Measurements from ENCODE around the gene PSMB1. TPM values are rescaled to one million over a fixed set of nuclear protein-coding genes. Genes with fewer than 3 reads are reported as not detected.

Gene PSMB1
- total RNA-seq (100 to 1,000 TPM; 125 to 146 (median 144) TPM), polyA plus RNA-seq (280 TPM)
- long read RNA-seq, donor 1, transcript PSMB1-201 (6 exons, 928 nt), result major isoform, 105 of 140 reads
- long read RNA-seq, donor 1, partial matches to known transcripts, result 32 of 140 reads
- long read RNA-seq, donor 1, other reads (novel, unspliced or antisense), result 1 of 140 reads
- long read RNA-seq, donor 2, transcript PSMB1-201 (6 exons, 928 nt), result major isoform, 62 of 99 reads
- long read RNA-seq, donor 2, partial matches to known transcripts, result 34 of 99 reads
- long read RNA-seq, donor 2, other reads (novel, unspliced or antisense), result 2 of 99 reads
- long read RNA-seq, donor 3, transcript PSMB1-201 (6 exons, 928 nt), result major isoform, 88 of 100 reads
- long read RNA-seq, donor 3, partial matches to known transcripts, result 2 of 100 reads
- long read RNA-seq, donor 3, other reads (novel, unspliced or antisense), result 9 of 100 reads
- long read RNA-seq, donor 4, transcript PSMB1-201 (6 exons, 928 nt), result major isoform, 43 of 68 reads
- long read RNA-seq, donor 4, partial matches to known transcripts, result 25 of 68 reads
- long read RNA-seq, donor 4, other reads (novel, unspliced or antisense), result 0 of 68 reads

GRCh38 chr6:170552765-170553533 lies at the start of gene PSMB1:
PSMB1 (minus strand) TSS chr6:170553307; CDS start chr6:170553242, 65 bp downstream.
- peak; percentile 92 to 93 for ATAC-seq
- DNase-seq, result peak; percentile 95 to 97 (median 96)
- Histone ChIP-seq H3K27ac (ENCODE audit: low read length) (peak within 1 kb of the TSS; percentile 100), H3K27me3 (ENCODE audit: control insufficient read depth, insufficient read depth) (no peaks in the 10 kb centered on the region), H3K4me1 (ENCODE audit: control insufficient read depth, insufficient read depth, low read length) (no peaks in the 10 kb centered on the region), H3K9me3 (ENCODE audit: control insufficient read depth, low read length) (no peaks in the 10 kb centered on the region), H3K4me3 (ENCODE audit: low read length) (peak within 1 kb of the TSS; percentile 85)
- under 1% methylated on average over 41 of the region's 41 CpGs for WGBS
- intact Hi-C loops (cut with DNase I), result no loop called here

- no peaks in the 10 kb centered on the region for H3K4me1 ChIP-seq (ENCODE audit: control insufficient read depth, insufficient read depth, low read length)
- no peak for ATAC-seq
Observed at GRCh38 chr6:170597278-170597677, 44.2 kb upstream of the PSMB1 start.

GRCh38 chr6:170596426-170596825 lies 43.3 kb upstream of the PSMB1 start:
- H3K27ac ChIP-seq (ENCODE audit: low read length), result no peak overlapping the region
- intact Hi-C loops (cut with DNase I), result no loop called here
- H3K4me3 ChIP-seq (ENCODE audit: low read length), result no peak overlapping the region
- H3K27me3 ChIP-seq (ENCODE audit: control insufficient read depth, insufficient read depth), result no peaks in the 10 kb centered on the region
- ATAC-seq (no peak), DNase-seq (no peak)
- H3K9me3 ChIP-seq (ENCODE audit: control insufficient read depth, low read length), result no peaks in the 10 kb centered on the region
- H3K4me1 ChIP-seq (ENCODE audit: control insufficient read depth, insufficient read depth, low read length), result no peaks in the 10 kb centered on the region

More at GRCh38 chr6:170597278-170597677, 44.2 kb upstream of the PSMB1 start:
- no peak for DNase-seq
- Histone ChIP-seq H3K9me3 (ENCODE audit: control insufficient read depth, low read length) (no peaks in the 10 kb centered on the region), H3K27ac (ENCODE audit: low read length) (no peak overlapping the region), H3K4me3 (ENCODE audit: low read length) (no peak overlapping the region), H3K27me3 (ENCODE audit: control insufficient read depth, insufficient read depth) (no peaks in the 10 kb centered on the region)
- intact Hi-C loops (cut with DNase I), result no loop called here

- ATAC-seq, result no peak
- 75% methylated on average over 1 of the region's 1 CpG for WGBS
- DNase-seq, result no peak
- H3K4me1 ChIP-seq (ENCODE audit: control insufficient read depth, insufficient read depth, low read length), result no peaks in the 10 kb centered on the region
- H3K4me3 ChIP-seq (ENCODE audit: low read length), result no peak overlapping the region
- no peak overlapping the region for H3K27ac ChIP-seq (ENCODE audit: low read length)
- no peaks in the 10 kb centered on the region for H3K27me3 ChIP-seq (ENCODE audit: control insufficient read depth, insufficient read depth)
- H3K9me3 ChIP-seq (ENCODE audit: control insufficient read depth, low read length), result no peaks in the 10 kb centered on the region
- intact Hi-C loops (cut with DNase I), result no loop called here
Observed at GRCh38 chr6:170590725-170591124, 37.6 kb upstream of the PSMB1 start.

GRCh38 chr6:170584954-170585498 lies 31.9 kb upstream of the PSMB1 start:
- WGBS, result 11% methylated on average over 6 of the region's 6 CpGs
- Histone ChIP-seq H3K27me3 (ENCODE audit: control insufficient read depth, insufficient read depth) (no peaks in the 10 kb centered on the region), H3K4me3 (ENCODE audit: low read length) (peak overlapping the region; percentile 55), H3K9me3 (ENCODE audit: control insufficient read depth, low read length) (no peaks in the 10 kb centered on the region), H3K27ac (ENCODE audit: low read length) (peak overlapping the region; percentile 80), H3K4me1 (ENCODE audit: control insufficient read depth, insufficient read depth, low read length) (peaks cover 2% of the 10 kb centered on the region)
- intact Hi-C loops (cut with DNase I), result no loop called here
- no peak for DNase-seq
- peak in 1 of 2 donors; percentile 1 for ATAC-seq

- H3K4me3 ChIP-seq (ENCODE audit: low read length), result peak within 1 kb of the TSS; percentile 55
- DNase-seq, result peak; percentile 95 to 97 (median 97)
- no peaks in the 10 kb centered on the region for H3K27me3 ChIP-seq (ENCODE audit: control insufficient read depth, insufficient read depth)
- intact Hi-C loops (cut with DNase I), result no loop called here
- ATAC-seq, result peak; percentile 99
- H3K9me3 ChIP-seq (ENCODE audit: control insufficient read depth, low read length), result no peaks in the 10 kb centered on the region
- H3K27ac ChIP-seq (ENCODE audit: low read length), result peak within 1 kb of the TSS; percentile 80
- peaks cover 2% of the 10 kb centered on the region for H3K4me1 ChIP-seq (ENCODE audit: control insufficient read depth, insufficient read depth, low read length)
- under 1% methylated on average over 81 of the region's 81 CpGs for WGBS
Observed at GRCh38 chr6:170584181-170584953, 31.3 kb upstream of the PSMB1 start, which contains the start of gene PDCD2. PDCD2 (minus strand) TSS chr6:170584637; CDS start chr6:170584581, 56 bp downstream.

- under 1% methylated on average over 12 of the region's 12 CpGs for WGBS
- no peaks in the 10 kb centered on the region for H3K27me3 ChIP-seq (ENCODE audit: control insufficient read depth, insufficient read depth)
- H3K27ac ChIP-seq (ENCODE audit: low read length), result peak overlapping the region; percentile 44
- peak overlapping the region; percentile 55 for H3K4me3 ChIP-seq (ENCODE audit: low read length)
- ATAC-seq (no peak), DNase-seq (no peak)
- intact Hi-C loops (cut with DNase I), result no loop called here
- H3K9me3 ChIP-seq (ENCODE audit: control insufficient read depth, low read length), result no peaks in the 10 kb centered on the region
- peaks cover 2% of the 10 kb centered on the region for H3K4me1 ChIP-seq (ENCODE audit: control insufficient read depth, insufficient read depth, low read length)
Observed at GRCh38 chr6:170583756-170584180, 30.7 kb upstream of the PSMB1 start.

GRCh38 chr6:170578909-170579308 lies 25.8 kb upstream of the PSMB1 start:
- no peak for DNase-seq

GRCh38 chr6:170575250-170575649 lies 22.1 kb upstream of the PSMB1 start:
- Histone ChIP-seq H3K9me3 (ENCODE audit: control insufficient read depth, low read length) (no peaks in the 10 kb centered on the region), H3K27me3 (ENCODE audit: control insufficient read depth, insufficient read depth) (no peaks in the 10 kb centered on the region), H3K4me1 (ENCODE audit: control insufficient read depth, insufficient read depth, low read length) (no peaks in the 10 kb centered on the region), H3K4me3 (ENCODE audit: low read length) (no peak overlapping the region), H3K27ac (ENCODE audit: low read length) (no peak overlapping the region)
- intact Hi-C loops (cut with DNase I), result no loop called here
- no peak for ATAC-seq
- DNase-seq, result no peak
- 76% methylated on average over 1 of the region's 1 CpG for WGBS

More at GRCh38 chr6:170578909-170579308, 25.8 kb upstream of the PSMB1 start:
- ATAC-seq, result no peak
- Histone ChIP-seq H3K27me3 (ENCODE audit: control insufficient read depth, insufficient read depth) (no peaks in the 10 kb centered on the region), H3K4me1 (ENCODE audit: control insufficient read depth, insufficient read depth, low read length) (peaks cover 2% of the 10 kb centered on the region), H3K9me3 (ENCODE audit: control insufficient read depth, low read length) (no peaks in the 10 kb centered on the region), H3K27ac (ENCODE audit: low read length) (no peak overlapping the region), H3K4me3 (ENCODE audit: low read length) (no peak overlapping the region)
- intact Hi-C loops (cut with DNase I), result no loop called here

GRCh38 chr6:170572704-170573466 lies 19.8 kb upstream of the PSMB1 start:
- H3K27ac ChIP-seq (ENCODE audit: low read length), result no peak overlapping the region
- intact Hi-C loops (cut with DNase I), result no loop called here
- 66% methylated on average over 2 of the region's 2 CpGs for WGBS
- no peak overlapping the region for H3K4me3 ChIP-seq (ENCODE audit: low read length)
- DNase-seq (no peak), ATAC-seq (no peak)
- no peaks in the 10 kb centered on the region for H3K27me3 ChIP-seq (ENCODE audit: control insufficient read depth, insufficient read depth)
- no peaks in the 10 kb centered on the region for H3K4me1 ChIP-seq (ENCODE audit: control insufficient read depth, insufficient read depth, low read length)
- no peaks in the 10 kb centered on the region for H3K9me3 ChIP-seq (ENCODE audit: control insufficient read depth, low read length)
